ENCODE measurements around the gene TTLL5.

The TTLL5 gene

DNA sequence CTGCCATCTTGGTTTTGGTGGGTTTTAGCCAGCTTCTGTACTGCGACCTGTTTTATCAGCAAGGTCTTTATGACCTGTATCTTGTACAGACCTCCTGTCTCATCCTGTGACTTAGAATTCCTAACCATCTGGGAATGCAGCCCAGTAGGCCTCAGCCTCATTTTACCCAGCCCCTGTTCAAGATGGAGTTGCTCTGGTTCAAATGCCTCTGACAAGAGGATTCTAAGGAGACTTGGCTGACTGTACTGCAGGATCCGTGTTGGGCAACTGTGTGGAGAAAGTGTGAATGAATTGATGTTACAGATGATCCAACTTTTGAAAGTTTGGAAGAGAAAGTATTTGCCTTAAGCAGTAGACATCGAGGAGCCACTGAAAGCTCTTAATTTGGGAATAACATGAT is 91.0 kb downstream of the TTLL5 start:
- TF ChIP-seq, protein P1, sequence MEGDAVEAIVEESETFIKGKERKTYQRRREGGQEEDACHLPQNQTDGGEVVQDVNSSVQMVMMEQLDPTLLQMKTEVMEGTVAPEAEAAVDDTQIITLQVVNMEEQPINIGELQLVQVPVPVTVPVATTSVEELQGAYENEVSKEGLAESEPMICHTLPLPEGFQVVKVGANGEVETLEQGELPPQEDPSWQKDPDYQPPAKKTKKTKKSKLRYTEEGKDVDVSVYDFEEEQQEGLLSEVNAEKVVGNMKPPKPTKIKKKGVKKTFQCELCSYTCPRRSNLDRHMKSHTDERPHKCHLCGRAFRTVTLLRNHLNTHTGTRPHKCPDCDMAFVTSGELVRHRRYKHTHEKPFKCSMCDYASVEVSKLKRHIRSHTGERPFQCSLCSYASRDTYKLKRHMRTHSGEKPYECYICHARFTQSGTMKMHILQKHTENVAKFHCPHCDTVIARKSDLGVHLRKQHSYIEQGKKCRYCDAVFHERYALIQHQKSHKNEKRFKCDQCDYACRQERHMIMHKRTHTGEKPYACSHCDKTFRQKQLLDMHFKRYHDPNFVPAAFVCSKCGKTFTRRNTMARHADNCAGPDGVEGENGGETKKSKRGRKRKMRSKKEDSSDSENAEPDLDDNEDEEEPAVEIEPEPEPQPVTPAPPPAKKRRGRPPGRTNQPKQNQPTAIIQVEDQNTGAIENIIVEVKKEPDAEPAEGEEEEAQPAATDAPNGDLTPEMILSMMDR (IDR thresholded peaks at IDR 0.05; ENCODE audit: insufficient read depth, low read length), result no peak
- TF ChIP-seq, protein P2, sequence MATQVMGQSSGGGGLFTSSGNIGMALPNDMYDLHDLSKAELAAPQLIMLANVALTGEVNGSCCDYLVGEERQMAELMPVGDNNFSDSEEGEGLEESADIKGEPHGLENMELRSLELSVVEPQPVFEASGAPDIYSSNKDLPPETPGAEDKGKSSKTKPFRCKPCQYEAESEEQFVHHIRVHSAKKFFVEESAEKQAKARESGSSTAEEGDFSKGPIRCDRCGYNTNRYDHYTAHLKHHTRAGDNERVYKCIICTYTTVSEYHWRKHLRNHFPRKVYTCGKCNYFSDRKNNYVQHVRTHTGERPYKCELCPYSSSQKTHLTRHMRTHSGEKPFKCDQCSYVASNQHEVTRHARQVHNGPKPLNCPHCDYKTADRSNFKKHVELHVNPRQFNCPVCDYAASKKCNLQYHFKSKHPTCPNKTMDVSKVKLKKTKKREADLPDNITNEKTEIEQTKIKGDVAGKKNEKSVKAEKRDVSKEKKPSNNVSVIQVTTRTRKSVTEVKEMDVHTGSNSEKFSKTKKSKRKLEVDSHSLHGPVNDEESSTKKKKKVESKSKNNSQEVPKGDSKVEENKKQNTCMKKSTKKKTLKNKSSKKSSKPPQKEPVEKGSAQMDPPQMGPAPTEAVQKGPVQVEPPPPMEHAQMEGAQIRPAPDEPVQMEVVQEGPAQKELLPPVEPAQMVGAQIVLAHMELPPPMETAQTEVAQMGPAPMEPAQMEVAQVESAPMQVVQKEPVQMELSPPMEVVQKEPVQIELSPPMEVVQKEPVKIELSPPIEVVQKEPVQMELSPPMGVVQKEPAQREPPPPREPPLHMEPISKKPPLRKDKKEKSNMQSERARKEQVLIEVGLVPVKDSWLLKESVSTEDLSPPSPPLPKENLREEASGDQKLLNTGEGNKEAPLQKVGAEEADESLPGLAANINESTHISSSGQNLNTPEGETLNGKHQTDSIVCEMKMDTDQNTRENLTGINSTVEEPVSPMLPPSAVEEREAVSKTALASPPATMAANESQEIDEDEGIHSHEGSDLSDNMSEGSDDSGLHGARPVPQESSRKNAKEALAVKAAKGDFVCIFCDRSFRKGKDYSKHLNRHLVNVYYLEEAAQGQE (IDR thresholded peaks at IDR 0.05; ENCODE audit: insufficient replicate concordance, low read depth), result no peak
- TF ChIP-seq SPI1 (IDR thresholded peaks at IDR 0.05; ENCODE audit: borderline replicate concordance, low read depth) (no peak), GABPA (IDR thresholded peaks at IDR 0.05; ENCODE audit: low read depth) (no peak), POLR2AphosphoS5 (IDR thresholded peaks at IDR 0.05; ENCODE audit: low read depth) (no peak)
- H3K27me3 ChIP-seq (ENCODE audit: insufficient read depth, poor library complexity, severe bottlenecking), result no peaks in the 10 kb centered on the region
- H3K27ac ChIP-seq (replicated peaks), result no peak overlapping the region
- H3K4me3 ChIP-seq (replicated peaks; ENCODE audit: insufficient read depth, low read length), result no peak overlapping the region
- DNase-seq (ENCODE audit: low read depth in 1 of 2, low spot score in 1 of 2), result no peak

DNA sequence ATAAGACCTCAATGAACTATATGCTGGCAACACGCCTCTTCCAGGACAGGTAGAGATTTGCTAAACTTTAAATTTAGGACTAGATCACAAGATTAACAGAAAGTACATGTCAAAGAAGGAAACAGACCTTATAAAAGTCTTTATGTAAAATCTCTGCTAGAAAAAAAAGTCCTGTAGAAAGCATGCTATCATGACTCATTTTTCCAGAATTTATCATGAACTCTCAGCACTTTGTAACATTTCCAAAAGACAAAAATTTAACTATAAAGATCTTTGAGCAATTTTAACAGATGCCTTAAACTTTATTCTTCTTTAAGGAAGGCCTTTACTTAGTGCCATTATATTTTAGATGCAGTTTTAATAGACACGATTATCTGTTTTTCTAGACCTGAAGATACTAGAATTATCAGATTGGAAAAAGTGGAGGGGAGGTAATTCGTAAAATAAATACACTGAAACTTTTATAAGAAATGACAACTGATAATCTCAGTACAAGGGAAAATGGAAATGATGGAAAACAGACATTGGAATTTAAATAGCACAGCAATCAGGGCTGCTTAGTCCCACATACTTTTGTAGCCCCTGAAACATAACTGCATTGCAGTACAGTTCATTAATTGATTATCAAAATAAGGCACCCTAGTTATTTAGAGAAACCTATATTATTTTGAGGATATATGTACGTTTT is 92.0 kb downstream of the TTLL5 start:
- no peak for TF ChIP-seq POLR2AphosphoS5 (IDR thresholded peaks at IDR 0.05; ENCODE audit: low read depth)
- TF ChIP-seq, protein P1 (IDR thresholded peaks at IDR 0.05; ENCODE audit: insufficient read depth, low read length), result no peak
- no peak for TF ChIP-seq GABPA (IDR thresholded peaks at IDR 0.05; ENCODE audit: low read depth)
- no peak for TF ChIP-seq SPI1 (IDR thresholded peaks at IDR 0.05; ENCODE audit: borderline replicate concordance, low read depth)
- TF ChIP-seq, protein P2 (IDR thresholded peaks at IDR 0.05; ENCODE audit: insufficient replicate concordance, low read depth), result no peak
- no peaks in the 10 kb centered on the region for H3K27me3 ChIP-seq (ENCODE audit: insufficient read depth, poor library complexity, severe bottlenecking)
- no peak for DNase-seq (ENCODE audit: low read depth in 1 of 2, low spot score in 1 of 2)
- H3K27ac ChIP-seq (replicated peaks), result no peak overlapping the region
- H3K4me3 ChIP-seq (replicated peaks; ENCODE audit: insufficient read depth, low read length), result no peak overlapping the region

DNA sequence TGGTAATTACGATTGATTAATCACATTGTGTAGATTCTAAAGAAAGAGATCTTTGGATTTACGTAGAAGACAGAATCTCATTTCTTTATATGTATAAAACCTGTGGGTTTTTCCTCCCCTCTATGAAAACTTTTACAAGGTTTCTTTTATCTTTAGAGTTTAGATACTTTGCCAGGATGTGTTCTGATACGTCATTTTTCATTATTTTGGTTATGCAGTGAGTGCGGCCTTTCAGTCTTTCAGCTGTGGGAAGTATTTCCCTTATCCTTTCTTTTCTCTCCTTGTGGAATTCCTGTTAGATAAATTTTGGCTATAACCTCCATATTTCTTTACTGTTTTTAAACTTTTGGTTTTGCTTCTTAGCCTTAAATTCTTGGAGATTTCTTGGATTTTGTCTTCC is 92.7 kb downstream of the TTLL5 start:
- Histone ChIP-seq H3K27ac (replicated peaks) (no peak overlapping the region), H3K27me3 (ENCODE audit: insufficient read depth, poor library complexity, severe bottlenecking) (no peaks in the 10 kb centered on the region), H3K4me3 (replicated peaks; ENCODE audit: insufficient read depth, low read length) (no peak overlapping the region)
- no peak for TF ChIP-seq POLR2AphosphoS5 (IDR thresholded peaks at IDR 0.05; ENCODE audit: low read depth)
- TF ChIP-seq, protein P1 (IDR thresholded peaks at IDR 0.05; ENCODE audit: insufficient read depth, low read length), result no peak
- TF ChIP-seq, protein P2 (IDR thresholded peaks at IDR 0.05; ENCODE audit: insufficient replicate concordance, low read depth), result no peak
- DNase-seq (ENCODE audit: low read depth in 1 of 2, low spot score in 1 of 2), result no peak
